A549 (cell line): Measurements from ENCODE around the gene KRT15.

Experiments used
- BCL3 ChIP-seq: fragments of >200 bp; sonication (Bioruptor Twin); formaldehyde crosslinking; IDR thresholded peaks from 3 replicates; pipeline ENCODE4 v1.6.1; 2016
- CTCF ChIP-seq: fragments of >200 bp; sonication (Bioruptor Twin); formaldehyde crosslinking; IDR thresholded peaks from 3 replicates; pipeline ENCODE4 v1.5.1; 2016
- MYC ChIP-seq: IDR thresholded peaks from 2 replicates; pipeline ENCODE4 v1.6.1; 2012; ENCODE audit warnings: mild to moderate bottlenecking, inconsistent platforms, low read length, improper control_type of control experiment, borderline replicate concordance
- NR3C1 ChIP-seq: fragments of >200 bp; sonication (Bioruptor Twin); formaldehyde crosslinking; IDR thresholded peaks from 3 replicates; pipeline ENCODE4 v1.6.1; 2017
- RARB ChIP-seq: fragments of 250-450 bp; sonication (Bioruptor Pico); IDR thresholded peaks from 2 replicates; pipeline ENCODE4 v1.8.0; 2021; ENCODE audit warnings: mild to moderate bottlenecking, moderate library complexity
- RCOR1 ChIP-seq: fragments of 150-350 bp; IDR thresholded peaks from 2 replicates; pipeline ENCODE4 v1.6.1; 2014; ENCODE audit warnings: antibody characterized with exemption, low read length, low read depth
- REST ChIP-seq: fragments of 200-600 bp; sonication (generic); IDR thresholded peaks from 2 replicates; pipeline ENCODE4 v1.6.1; 2016; ENCODE audit warnings: antibody characterized with exemption, mild to moderate bottlenecking, moderate library complexity

- TF ChIP-seq RCOR1 (no peak), RARB (CRISPR knock-in tag) (no peak), NR3C1 (no peak), CTCF (no peak), MYC (no peak), REST (no peak), BCL3 (no peak)
These were observed 51.1 kb downstream of the KRT15 start for GRCh38 chr17:41467561-41467960.
